HuH-7.5 (cell line): ENCODE data around the gene SLC51B.
"Not testable (repeated sequence)": the region's sequence is repeated elsewhere in the genome, so short reads cannot be mapped to it uniquely, and the experiment has no call there.

Source experiments
- DNase-seq: peaks from one replicate; pipeline ENCODE4 v3.0.0; 2011; ENCODE audit warnings: low spot score

SLC51B gene

DNA sequence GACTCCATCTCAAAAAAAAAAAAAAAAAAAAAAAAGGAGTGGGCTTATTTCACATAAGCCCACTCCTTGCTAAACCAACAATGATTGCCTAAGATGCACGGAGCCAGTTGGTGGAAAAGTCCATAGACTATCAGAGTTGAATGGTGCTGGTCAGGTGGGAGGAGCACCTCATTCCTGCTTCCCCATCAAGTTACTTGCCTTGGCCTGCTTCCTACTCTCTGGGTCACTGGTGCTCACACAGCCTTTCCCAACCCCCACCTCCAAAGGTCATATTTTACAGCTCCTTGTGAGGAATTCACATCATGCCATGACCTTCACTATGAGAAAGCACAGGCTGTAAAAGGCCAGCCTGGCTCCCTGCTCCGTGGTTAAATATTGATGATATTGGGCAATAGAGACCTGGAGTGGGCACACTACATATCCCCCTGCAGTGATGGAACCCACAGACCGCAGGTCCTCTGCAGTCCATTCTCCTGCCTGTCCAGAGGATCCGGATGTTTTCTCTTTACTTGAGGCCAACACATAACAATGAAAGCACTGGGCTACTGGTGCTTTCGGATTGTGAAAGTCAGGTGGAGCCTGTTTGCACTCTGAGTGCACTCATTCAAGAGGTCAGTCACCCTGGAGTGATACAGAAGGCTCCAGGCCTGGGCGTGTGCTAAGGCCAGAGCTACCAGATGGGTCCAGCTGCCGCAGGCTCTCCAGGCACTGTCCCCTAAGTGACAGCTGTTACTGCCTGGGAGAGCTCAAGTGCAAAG, at the start of gene SLC51B:
SLC51B (plus strand) TSS at position 664 of the 758 bp plus-strand sequence. CDS start 4,618 bp downstream, outside the sequence.
- peak; percentile 77 for DNase-seq

DNA sequence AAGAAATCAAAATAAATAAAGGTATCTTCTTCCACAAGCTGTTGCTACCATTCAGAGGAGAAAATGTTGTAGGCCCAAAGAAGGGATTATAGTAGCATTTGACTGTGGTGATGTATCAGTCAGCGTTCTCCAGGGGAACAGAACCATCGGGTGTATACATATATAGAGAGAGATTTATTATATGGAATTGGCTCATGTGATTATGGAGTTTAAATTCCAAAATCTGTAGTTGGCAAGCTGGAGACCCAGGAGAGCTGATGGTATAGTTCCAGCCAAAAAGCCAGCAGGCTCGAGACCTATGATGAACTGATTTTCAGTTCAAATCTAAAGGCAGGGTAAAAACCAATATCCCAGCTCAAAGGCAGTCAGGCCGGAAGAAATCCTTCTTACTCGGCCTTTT, 48.1 kb upstream of the SLC51B start:
- no peak for DNase-seq

- DNase-seq: no peak
Measured at GRCh38 chr15:64997745-64998375, 47.3 kb upstream of the SLC51B start.

DNA sequence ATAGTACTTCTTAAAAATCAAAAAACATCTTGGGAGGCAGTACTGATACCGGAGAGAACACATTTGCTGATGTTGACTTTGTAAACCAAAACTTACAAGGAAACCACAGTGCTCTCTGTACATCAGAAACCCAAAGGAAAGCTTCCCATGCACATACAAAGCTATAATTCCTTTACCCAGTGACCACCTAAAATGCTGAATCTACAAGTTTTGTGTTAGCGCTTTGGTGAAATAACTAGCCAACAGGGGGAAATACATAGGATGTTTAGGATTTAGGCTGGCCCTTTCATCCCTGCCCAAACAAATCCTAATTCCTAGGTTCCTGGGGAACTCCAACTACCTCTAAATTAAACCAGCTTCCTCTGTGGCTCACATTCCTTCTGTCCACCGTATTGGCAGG, 40.2 kb upstream of the SLC51B start:
- no peak for DNase-seq

GRCh38 chr15:65006876-65007275, 38.3 kb upstream of the SLC51B start:
- DNase-seq: no peak

DNA sequence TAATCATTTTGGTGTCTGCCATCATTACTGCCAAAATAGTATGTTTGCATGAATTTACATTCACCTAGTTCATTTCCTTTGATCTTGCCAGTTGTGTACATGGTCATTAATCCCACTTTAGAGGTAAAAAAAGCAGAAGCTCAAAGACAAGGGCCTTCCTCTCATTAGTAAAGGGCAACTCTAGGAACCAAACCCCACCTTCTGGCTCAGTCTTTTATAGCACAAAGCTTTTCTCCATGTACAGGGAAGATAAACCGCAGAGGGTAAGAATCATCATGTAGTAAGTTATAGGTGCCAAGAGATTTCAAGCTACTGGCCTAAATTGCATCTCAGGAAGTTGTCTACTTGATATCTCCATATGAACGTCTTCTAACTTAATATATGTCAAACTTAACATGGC, 36.2 kb upstream of the SLC51B start:
- no peak for DNase-seq

GRCh38 chr15:65011198-65011597, 34.0 kb upstream of the SLC51B start:
- DNase-seq: not testable (repeated sequence)

- DNase-seq: no peak
Measured at GRCh38 chr15:65020419-65020818, 24.8 kb upstream of the SLC51B start.

DNA sequence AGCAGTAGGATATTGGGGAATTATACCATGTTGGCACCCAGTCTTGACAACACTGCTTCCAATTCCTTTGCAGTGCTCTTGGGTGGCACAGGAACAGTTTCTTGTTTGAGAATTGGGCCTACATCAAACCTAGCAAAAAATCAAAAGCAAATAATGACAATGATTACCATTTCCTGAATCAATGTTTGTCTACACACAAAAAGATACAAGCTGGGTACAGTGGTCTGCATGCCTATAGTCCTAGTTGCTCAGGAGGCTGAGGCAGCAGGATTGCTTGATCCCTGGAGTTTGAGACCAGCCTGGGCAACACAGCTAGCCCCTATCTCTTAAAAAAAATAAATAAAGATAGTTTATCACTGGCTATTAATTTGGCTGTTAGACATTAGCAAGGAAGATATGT, 23.7 kb upstream of the SLC51B start:
- no peak for DNase-seq

DNA sequence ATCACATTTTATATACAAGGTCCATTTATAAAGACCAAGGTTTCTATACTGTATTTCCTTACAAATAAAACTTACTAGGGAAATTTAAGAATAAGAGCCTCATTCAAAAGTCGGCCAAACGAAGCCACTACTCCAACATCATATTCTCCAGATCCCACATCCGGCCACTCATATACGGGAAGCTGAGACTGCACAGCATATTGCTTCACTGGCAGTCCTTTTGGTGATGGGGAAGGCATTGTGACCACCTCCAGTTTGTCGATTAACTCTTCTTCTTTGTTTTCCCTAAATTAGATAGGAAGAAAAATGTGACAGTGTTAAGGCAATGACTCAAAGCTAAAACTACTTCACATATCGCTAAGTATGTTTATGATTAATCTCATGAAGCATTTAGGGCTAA, 18.4 kb upstream of the SLC51B start:
- DNase-seq: no peak

- no peak for DNase-seq
Measured at GRCh38 chr15:65027593-65027992, 17.6 kb upstream of the SLC51B start.

DNA sequence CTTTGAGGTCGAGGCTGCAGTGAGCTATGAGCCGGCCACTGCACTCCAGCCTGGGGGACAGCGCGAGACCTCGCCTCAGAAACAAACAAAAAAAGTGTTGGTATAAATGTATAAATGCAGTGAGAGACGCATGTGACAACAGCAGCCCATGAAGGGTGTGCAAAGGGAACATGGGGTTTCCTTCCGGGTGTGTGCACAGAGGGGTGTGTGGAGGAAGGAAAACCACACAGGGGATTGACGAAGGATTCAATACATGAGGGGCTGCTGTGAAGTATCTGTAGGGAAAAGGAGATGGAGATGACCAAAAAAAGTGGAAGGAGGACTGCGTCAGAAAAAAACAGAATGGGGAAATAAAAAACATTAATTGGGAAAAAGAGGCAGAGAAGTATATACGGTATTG, 16.8 kb upstream of the SLC51B start:
- no peak for DNase-seq

- DNase-seq: peak; percentile 93
Measured at GRCh38 chr15:65028921-65029735, 16.1 kb upstream of the SLC51B start, which contains the start of gene MTFMT. TSS of gene MTFMT (minus strand) at chr15:65029639. CDS start at chr15:65029613, 26 bp downstream.

DNA sequence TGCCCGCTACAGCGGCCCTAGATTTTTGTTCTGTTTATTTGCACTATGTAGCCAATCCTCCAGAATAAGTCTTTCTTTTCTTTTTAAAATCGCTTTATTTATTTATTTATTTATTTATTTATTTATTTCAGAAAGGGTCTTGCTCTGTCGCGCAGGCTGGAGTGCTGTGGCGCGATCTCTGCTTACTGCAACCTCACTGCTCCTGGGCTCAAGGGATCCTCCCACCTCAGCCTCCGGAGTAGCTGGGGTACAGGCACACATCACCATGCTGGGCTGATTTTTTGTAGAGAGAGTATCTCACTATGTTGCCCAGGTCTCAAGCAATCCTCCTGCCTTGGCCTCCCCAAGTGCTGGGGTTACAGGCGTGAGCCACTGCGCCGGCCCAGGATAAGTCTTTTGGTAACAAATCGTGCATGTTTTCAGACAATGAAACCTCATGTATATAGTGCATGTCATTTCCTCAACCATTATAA, 15.4 kb upstream of the SLC51B start:
- no peak for DNase-seq

DNA sequence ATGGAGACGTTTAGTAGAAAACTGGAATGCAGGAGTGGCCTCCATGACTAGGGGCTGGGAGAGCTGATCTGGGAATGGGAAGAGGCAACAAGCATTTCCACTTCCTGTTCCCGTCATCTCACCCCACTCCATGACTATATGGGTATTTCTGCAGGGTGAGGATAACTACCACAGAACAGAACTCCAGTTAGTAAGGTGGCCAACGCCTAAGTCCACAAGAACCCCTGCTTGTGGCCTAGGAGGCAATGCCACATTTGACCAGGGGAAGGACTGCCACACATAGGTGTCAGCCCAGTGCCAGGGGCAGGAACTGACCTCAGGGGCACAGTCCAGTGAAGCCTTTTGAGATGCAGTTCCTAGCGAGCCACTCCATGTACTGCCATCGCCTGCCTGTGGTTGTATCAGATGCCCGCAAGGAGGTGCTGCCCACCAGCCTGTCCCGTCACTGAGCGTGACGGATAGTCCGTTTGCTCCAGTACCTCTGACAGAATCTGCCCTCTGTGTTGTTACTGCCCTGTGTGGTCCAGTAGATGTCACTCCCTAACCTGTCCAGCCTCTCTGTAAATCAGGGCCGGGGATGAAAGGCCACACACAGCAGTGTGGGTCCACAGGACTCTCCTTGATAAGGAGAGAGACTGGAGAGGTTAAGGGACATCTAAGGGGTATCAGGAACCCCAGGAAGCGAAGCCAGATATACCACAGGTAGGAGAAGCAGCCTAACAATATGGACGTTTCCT, 12.2 kb upstream of the SLC51B start:
- DNase-seq: peak; percentile 81

GRCh38 chr15:65033659-65034269, 11.4 kb upstream of the SLC51B start:
- no peak for DNase-seq

- no peak for DNase-seq
Measured at GRCh38 chr15:65034719-65035118, 10.5 kb upstream of the SLC51B start.

- no peak for DNase-seq
Measured at GRCh38 chr15:65037309-65037708, 7.9 kb upstream of the SLC51B start.

- no peak for DNase-seq
Measured at GRCh38 chr15:65038428-65038827, 6.8 kb upstream of the SLC51B start.

DNA sequence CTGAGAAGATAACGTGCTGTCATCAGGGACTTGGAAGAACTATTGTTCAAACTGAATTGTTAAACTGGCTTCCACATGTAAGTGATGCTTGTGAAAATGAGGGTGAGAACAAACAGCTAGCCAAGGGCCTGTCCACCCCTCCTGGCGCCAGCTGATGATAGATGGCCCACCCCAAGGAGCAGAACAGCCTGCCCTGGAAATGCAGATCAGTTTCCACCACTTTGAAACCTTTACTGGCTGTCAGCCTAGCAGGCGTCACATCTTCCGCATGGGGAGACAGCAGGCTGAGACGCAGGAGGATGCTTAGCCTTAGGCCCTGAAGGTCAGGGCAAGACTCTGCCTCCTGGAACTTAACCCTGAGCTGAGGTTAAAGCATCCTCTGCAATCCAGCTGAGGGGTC, 6.4 kb upstream of the SLC51B start:
- DNase-seq: no peak

GRCh38 chr15:65040461-65040860, 4.7 kb upstream of the SLC51B start:
- DNase-seq: no peak

DNA sequence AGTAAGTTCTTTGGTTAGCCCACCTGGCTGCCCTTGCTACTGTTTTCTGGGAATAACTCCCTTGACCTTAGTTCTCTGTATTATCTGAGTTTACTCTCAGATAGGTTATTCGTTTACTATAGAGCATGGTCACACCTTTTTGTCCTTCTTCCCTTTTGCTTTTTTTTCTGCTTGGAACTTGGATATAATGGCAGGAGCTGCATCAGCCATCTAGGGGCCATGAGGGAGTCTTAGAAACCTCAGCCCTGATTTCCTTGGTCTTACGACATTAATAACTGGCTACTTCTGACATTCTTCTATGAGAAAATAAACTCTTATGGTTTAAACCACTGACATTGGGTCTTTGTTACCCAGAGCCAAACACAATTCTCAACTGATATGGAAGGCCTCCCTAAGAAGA, 3.4 kb upstream of the SLC51B start:
- no peak for DNase-seq
